CD4-positive, alpha-beta T cell treated with Interferon gamma for 1 hour (primary cell): ENCODE data around the gene TIA1.
A peak's percentile ranks its signal among the peaks of the same experiment; 100 is the strongest.
"Not testable (repeated sequence)": the region's sequence is repeated elsewhere in the genome, so short reads cannot be mapped to it uniquely, and the experiment has no call there.

ENCODE experiments used
- DNase-seq: peaks from one replicate; pipeline ENCODE4 v3.0.0-alpha.2; 2020

Gene TIA1

DNA sequence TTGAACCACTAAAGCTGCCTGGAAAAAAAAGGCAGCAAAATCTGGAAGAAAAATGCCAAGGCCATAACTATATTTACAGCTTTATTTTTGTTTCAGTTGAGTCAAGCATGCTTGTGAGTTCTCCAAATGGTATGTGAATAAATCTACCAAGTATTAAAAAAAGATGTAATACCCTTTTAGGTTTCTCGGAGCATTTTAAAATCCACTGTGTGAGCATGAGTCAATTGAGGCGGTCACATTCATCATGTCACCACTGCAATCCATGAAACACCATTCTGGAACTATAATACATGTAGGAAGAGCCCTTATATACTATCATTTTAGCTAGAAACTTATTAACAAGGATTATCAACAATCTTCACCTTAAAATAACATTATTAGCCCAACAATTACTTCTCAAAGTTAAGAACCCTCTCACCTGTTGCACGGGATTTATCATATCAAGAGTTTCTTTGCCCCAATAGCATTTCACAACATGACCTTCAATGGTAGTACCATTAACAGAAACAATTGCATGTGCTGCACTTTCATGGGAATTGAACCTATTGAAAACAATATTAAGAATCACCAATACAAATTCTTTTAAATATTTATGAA lies 33.4 kb downstream of the TIA1 start:
- no peak for DNase-seq

DNA sequence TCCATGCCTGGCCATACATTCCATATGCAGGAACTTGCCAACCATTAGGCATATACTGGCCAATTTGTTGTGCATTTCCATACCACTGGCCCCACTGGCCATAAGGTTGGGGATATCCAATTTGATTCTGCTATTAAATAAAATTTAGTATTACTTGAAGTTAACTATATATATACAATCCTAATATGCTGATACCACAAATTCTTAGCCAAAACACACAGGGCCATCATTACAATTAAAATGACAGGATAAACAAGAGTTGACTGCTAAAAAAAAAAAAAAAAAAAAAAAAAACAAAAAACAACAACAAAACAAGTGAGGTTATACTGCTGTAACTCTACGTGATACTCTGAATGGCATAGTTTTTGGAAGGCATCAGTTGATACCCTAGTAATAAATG lies 34.1 kb downstream of the TIA1 start:
- DNase-seq, result no peak

DNA sequence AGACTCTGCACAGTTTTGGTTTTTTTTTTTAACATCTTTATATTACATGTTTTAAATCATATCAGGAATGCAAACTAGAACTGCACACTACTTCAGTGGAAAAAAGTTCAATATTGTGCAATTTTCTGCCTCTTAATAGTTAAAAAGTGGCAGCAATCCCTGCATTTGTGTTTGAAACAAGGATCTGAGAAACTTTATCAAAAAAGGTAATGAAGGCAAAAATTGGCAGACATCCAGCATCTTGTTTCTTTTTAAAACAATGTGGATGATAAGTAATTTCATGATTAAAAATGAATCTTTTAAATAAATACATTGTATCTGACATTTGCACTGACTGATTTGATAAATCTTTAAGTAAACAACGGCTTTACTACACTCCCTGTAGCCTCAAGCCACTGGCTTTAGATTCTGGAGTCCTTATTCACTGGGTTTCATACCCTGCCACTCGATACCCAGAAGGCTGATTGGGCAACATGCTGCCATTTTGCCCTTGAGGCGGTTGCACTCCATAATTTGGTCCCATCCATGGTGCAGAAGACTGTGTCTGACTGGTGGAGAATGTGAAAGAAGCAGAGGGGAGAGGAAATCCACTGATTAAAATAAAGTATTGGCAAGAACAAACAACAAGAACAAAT lies 36.0 kb downstream of the TIA1 start:
- DNase-seq, result no peak

DNA sequence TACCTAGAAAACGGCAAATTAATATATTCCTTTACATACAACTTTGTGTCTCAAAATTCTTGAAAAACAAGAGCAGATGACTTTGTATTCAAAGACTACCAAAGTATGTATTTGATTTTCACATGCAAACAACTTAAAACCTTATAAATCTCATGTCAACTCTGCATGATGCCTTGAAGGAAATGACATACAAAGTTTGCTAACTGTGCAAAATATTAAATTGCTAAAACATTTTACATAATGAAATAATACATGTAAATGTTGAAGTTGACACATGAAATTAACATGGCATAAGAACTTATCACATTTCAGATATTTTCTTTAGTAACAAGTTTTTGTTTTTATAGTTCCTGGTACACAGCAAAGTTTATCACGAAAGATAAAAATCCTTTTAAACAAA lies 36.8 kb downstream of the TIA1 start:
- DNase-seq, result no peak

DNA sequence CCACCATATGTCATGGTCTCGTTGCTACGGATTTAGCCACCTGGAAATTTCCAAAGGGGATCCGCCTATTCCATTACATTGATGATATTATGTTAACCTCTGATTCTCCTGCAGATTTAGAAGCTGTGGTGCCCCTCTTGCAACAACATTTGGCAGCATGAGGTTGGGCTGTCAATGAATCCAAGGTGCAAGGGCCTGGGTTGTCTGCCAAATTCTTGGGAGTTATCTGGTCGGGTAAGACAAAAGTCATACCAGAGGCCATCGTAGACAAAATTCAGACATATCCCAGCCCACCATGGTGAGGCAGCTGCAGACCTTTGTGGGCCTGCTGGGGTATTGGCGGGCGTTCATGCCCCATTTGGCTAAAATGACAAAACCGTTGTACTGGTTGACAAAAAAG lies 44.0 kb downstream of the TIA1 start:
- no peak for DNase-seq

DNA sequence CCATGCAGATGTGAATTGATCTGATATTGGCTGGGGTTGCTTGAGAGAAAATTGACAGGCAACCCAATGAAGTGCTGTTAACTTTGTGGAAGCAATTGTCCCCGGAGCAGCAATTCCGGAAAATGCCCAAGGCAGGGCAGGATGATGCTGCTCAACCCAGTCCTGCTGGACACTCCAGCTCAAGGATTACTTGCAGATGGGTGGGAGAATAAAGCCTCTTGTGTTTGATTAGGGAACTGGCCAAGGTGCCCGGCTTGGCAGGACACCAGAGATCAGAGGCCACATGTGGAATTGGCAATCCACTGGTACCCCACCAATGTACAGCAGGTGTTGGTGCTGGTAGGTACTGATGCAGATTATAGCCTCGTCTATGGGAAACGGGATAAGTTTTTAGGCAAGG lies 45.3 kb downstream of the TIA1 start:
- no peak for DNase-seq

DNA sequence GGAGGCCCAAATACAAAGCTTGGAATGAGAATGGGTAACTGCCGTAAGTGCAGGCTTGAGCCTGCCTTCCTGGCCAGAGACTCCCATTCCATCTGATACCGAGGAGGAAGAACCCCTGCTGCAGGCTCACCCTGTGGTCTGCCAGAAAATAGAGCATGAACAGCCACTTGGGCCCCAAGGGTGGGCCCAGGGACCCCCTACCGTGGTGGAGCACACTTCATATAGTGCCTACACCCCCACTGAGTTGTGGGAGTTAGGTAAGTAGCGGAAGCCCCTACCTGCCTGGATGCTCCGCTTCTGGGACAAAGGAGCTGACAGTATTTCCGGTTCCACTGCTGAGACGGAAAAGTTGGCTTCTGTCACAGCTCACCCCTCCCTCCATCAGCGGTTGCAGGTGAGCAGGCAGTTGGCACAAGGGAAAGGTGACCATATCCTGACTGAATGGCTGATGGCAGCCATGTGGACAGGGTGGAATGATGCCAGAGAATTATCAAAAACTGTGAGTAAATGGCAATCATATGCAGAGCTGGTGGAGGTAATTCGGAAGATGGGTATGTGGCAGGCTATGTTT lies 46.1 kb downstream of the TIA1 start:
- DNase-seq, result no peak

DNA sequence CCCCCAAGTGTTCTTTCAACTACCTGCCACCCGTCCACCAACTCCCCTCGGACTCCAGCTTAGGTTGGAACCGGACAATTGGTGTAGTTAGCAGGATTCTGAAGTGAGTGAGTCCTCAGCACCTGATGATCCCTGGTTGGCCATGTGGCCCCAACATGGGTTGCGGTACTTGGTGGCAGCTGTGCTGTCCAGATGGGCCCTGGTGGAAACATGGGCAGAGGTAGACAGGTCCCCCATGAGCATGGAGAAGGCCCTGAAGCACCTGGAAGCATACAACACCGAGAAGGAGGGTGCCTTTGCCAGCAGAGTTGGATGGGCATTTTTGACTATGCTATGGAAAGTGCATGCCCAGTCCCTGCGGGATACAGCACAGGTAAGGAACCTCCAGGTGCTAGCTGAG lies 46.6 kb downstream of the TIA1 start:
- no peak for DNase-seq

DNA sequence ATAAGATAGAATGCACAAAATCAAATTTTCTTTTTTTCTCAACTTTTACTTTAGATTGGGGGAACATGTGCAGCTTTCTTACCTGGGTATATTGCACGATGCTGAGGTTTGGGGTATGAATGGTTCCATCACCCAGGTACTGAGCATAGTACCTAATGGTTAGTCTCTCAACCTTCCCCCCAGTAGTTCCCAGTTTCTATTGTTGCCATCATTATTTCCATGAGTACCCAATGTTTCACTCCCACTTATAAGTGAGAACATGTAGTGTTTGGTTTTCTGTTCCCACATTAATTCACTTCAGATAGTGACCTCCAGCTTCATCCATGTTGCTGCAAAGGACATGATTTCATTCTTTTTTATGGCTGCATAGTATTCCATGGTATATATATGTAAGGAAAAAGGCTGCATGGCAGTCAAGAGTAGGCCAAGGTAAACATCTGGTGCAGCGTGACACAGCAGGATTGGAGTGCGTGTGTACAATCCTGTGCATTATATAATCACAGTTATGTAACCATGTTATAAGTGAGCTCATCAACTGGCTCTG lies 47.1 kb downstream of the TIA1 start:
- no peak for DNase-seq

DNA sequence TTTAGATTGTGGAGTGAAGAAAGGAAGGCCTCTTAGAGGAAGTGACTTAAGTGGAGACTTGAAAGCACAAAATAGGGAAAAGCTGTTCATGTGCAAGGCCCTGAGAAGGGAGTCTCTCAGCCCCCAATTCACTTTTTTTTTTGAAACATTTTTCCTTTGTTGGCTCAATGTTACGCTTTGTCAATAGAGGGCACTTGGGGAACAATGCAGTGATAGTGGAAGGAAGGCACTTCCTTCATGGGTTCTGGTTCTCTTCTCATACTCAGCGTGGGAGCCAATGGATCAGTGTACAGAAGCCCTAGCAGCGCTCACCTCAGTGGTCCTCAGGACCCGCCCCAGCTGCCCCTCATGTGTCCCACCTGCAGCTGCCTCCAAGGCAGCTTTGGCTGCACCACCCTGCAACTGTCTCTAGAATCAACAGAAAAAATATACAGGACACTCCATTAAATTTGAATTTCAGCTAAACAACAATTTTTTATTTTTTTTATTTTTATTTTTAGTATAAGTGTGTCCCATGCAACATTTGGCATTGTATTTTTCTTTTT lies 49.0 kb downstream of the TIA1 start:
- no peak for DNase-seq

DNA sequence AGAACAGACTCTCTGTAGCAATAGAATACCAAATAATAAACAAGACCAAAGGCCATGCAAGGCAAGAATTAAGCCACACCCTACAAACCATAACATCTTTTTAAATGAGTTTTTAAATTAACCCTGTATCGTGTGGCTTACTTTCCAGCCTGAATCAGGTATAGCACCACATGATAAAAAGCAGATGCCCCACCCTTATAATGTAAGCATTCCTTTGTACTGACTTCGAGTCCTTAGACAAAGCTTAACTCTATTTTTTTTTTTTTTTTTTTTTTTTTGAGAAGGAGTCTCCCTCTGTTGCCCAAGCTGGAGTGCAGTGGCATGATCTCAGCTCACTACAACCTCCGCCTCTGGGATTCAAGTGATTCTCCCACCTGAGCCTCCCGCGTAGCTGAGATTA lies 55.9 kb downstream of the TIA1 start:
- no peak for DNase-seq

DNA sequence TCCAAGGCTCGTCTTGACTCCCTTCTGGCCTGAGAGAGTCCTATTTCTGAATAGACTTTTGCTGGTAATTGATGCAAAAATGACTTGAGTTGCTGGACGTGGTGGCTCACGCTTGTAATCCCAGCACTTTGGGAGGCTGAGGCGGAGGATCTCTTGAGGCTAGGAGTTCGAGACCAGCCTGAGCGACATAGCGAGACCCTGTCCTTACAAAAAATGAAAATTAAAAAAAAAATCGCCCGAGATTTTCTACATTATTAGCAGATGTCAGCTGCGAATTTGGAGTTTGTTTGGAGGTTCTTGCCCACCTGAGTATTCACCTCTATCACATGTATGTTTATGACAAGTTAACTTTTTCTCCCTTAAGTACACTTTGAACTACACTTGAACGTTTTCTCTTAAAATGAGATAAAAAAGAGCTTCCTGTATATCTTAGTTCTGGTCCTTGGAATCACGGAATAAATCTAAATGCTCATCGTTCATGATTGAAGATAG lies 57.1 kb downstream of the TIA1 start:
- no peak for DNase-seq

DNA sequence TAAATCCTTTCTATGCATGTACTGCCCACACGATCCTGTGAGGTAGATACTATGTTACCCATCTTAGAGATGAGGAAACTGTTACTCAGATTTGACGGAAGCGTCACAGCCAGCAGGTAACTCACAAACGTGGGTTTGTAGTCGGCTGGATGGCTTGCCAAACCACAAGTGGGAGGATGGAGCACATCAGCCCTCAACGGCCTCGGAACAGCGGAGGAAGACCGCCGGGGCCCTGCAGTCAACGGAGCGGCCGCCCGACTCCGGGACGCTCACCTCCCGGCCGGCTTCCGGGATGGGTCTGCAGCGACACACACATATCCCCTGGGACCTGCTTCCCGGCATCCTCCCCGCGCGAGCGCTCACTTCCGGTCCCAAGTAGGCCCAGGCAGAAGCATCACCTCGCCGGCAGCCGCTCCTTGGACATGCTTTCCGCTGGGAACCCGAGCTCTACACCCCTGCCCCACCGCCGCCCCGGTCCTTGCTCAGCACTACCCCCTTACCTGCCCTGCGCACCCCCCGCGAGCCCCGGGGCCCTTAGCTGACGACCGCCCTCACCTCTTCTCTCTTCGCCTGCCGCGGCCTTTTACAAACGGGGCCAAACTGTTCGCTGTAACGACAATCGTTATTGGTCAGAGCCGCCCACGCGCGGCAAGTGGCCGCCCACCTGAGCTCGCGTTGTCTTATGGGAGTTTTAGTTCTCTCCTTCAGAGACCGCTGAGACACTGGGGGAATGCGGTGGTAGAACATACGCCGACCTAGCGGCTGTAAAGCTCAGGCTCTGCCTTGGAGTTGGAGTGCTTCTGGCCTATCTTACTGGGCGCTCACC lies 57.8 kb downstream of the TIA1 start, which contains the start of gene C2orf42:
TSS of gene C2orf42 (minus strand) at position 602 of the 826 bp plus-strand sequence. CDS start 9,034 bp downstream, outside the sequence.
- peak; percentile 96 for DNase-seq

DNA sequence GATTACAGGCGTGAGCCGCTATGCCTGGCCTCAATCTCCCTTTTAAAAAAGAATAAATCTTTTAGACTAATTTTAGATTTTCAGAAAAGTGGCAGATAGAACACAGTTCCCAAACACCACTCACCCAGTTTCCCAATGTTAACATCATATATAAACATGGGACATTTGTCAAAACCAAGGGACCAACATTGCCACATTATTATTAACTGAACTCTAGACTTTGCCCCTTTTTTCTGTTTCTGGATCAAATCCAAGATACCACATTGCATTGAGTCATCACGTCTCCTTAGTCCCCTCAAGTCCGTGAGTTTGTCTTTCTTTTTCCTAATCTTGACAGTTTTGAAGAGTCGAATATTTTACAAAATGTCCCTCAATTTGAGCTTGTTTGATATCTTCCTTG lies 60.0 kb downstream of the TIA1 start:
- DNase-seq, result no peak

DNA sequence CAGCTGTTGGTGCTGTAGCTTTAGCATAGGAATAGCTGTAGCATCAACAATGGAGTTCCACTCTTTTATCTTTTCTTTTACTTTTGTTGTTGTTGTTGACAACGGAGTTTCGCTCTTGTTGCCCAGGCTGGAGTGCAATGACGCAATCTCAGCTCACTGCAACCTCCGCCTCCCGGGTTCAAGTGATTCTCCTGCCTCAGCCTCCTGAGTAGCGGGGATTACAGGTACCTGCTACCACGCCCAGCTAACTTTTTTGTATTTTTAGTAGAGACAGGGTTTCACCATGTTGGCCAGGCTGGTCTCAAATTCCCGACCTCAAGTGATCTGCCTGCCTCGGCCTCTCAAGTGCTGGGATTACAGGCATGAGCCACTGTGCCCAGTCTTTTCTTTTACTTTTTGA lies 61.3 kb downstream of the TIA1 start:
- not testable (repeated sequence) for DNase-seq

DNA sequence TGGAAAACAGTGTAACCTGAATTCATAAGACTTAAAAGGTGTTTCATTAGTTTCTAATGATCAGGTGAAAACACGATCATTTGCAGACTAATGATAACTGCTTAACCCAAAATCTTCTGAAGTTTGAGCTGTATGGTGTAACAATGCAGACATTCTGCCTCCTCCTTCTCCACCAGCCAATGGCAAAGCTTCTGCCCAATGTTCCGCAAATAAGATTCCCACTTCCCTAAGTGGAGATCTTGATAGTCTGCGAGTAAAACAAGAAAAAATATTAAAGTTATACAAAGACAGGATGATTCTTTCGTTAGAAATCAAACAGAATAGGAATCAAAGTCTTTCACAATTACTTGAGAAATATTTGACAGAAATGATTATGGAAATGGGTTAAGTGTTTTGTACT lies 65.7 kb downstream of the TIA1 start:
- DNase-seq, result no peak

DNA sequence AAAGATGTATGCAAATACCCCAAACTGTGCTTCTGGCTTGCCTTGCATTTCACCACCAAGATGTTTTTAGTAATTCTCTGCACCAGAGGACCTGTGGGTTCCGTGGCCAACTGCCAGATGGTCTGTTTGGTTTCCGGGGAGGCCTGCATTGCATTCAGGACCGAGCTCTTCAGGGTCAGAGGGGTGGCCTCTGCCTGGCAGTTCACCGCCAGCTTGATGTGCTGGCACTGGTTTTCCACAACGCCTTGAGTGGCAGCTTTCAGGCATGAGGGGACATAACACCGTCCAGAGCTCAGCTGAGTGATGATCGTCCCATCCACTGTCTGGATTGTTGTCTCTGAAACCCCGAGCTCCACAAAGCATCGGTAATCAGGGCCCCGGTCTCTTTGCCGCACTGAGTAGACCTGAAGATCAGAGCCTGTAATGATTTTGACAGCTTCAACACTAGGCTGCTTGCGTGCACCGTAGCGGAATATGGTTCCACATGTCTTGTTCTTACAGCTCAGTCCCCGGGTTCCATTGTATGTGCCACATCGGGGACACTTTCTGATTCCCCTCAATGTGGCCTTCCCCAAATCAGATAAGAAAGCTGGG lies 67.0 kb downstream of the TIA1 start:
- DNase-seq, result peak; percentile 4

DNA sequence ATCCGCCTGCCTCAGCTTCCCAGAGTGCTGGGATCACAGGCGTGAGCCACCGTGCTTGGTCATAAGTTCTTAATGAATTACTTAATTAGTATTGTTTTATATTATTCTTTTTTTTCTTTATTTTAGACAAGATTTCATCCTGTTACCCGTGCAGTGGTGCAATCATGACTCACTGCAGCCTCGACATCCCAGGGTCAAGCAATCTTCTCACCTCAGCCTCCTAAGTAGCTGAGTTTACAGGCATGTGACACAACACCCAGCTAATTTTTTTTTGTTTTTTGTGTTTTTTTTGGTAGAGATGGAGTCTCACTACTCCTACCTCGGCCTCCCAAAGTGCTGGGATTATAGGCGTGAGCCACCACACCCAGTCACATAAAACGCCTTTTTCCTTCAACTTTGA lies 74.9 kb downstream of the TIA1 start:
- no peak for DNase-seq

DNA sequence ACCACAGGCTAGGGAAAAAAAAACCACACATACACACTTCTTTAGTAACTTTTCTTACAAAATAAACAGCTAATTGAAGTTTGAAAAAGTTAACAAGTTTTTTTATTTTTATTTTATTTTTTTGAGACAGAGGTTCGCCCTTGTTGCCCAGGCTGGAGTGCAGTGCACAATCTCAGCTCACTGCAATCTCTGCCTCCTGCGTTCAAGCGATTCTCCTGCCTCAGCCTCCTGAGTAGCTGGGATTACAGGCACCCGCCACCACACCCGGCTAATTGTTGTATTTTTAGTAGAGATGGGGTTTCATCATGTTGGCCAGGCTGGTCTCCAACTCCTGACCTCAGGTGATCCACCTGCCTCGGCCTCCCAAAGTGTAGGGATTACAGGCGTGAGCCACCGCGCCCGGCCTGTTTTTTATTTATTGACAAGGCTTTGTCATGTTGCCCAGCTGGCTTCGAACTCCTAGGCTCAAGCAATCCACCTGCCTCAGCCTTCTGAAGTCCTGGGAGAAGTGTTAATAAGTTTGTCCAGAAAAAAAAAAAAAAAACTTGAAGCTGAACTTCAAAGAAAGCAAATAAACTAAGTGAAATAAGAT lies 78.7 kb downstream of the TIA1 start:
- DNase-seq, result not testable (repeated sequence)

DNA sequence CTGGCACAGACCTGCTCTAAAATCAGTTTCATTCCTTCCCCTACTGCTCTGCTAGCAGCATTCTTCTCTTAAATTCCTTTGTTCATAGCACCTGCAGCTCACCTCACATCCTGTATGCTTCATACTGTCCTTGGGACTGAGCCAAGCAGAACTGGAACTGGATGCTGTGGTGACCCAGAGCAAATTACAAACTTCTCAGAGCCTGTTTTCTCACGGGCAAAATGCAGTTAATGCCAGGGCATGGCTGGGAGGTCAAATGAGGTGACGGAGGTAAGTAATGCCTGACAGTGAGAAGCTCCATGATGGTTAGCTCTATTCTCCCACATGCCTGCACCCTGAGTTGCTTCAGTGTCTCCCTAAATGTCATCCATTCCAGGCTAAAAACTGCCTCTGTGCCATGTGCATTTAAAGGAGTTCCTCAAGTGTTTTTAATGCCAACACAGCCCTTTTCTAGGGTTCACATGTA lies 87.3 kb downstream of the TIA1 start:
- DNase-seq, result no peak

DNA sequence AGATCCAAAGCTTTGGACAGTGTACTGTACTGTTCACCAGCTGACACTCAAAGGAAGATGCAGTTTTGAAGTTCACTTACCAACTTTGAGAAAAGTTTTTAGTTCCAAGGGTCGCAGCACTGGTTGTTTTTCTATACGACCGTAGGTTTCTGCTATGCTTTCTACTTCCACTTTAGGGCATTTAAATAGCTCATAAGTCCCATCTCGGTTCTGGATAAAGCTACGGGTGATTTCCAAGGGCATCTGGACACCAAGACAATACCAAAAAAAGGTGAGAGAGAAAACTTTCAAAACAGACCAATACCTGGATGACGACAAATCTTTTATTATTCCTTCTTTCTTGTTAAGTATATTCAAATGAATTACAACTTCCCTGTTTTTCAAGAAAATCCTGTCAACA lies 87.9 kb downstream of the TIA1 start:
- DNase-seq, result no peak
